KMS-11 (cell line): ENCODE results near the gene NKIRAS2.

ENCODE experiments used
- H2AFZ ChIP-seq: fragments of 200-600 bp; sonication (generic); 2 replicates; pipeline ENCODE4 v1.6.1; 2016; ENCODE audit warnings: antibody characterized with exemption, mixed run types, low read depth
- H3K27ac ChIP-seq: fragments of 200-600 bp; sonication (generic); 2 replicates; pipeline ENCODE4 v1.6.1; 2016; ENCODE audit warnings: mild to moderate bottlenecking, mixed run types
- H3K27me3 ChIP-seq: fragments of 200-600 bp; sonication (generic); 2 replicates; pipeline ENCODE4 v1.6.1; 2017; ENCODE audit warnings: mild to moderate bottlenecking, low read depth, mixed run types, moderate library complexity; ENCODE audit not compliant: insufficient read depth
- H3K36me3 ChIP-seq: fragments of 200-600 bp; sonication (generic); 2 replicates; pipeline ENCODE4 v1.6.1; 2017; ENCODE audit warnings: mild to moderate bottlenecking, mixed run types; ENCODE audit not compliant: insufficient read depth
- H3K4me1 ChIP-seq: fragments of 200-600 bp; sonication (generic); 2 replicates; pipeline ENCODE4 v1.6.1; 2016; ENCODE audit warnings: mild to moderate bottlenecking, low read depth, mixed run types; ENCODE audit not compliant: poor library complexity, severe bottlenecking
- H3K4me2 ChIP-seq: fragments of 200-600 bp; sonication (generic); 2 replicates; pipeline ENCODE4 v1.7.0; 2016; ENCODE audit warnings: mild to moderate bottlenecking, mixed run types
- H3K4me3 ChIP-seq: fragments of 200-600 bp; sonication (generic); IDR thresholded peaks from 2 replicates; pipeline ENCODE4 v1.6.1; 2017; ENCODE audit warnings: low read depth, low read length, mixed read lengths; ENCODE audit not compliant: insufficient read depth
- H3K79me2 ChIP-seq: fragments of 200-600 bp; sonication (generic); 2 replicates; pipeline ENCODE4 v1.6.1; 2016; ENCODE audit warnings: low read depth, mixed run types; ENCODE audit not compliant: insufficient read depth
- H3K9ac ChIP-seq: fragments of 200-600 bp; sonication (generic); 2 replicates; pipeline ENCODE4 v1.6.1; 2016; ENCODE audit warnings: mild to moderate bottlenecking, mixed run types
- H4K20me1 ChIP-seq: fragments of 200-600 bp; sonication (generic); 2 replicates; pipeline ENCODE4 v1.6.1; 2016; ENCODE audit warnings: mild to moderate bottlenecking, mixed run types; ENCODE audit not compliant: insufficient read depth
- CTCF ChIP-seq: fragments of 200-600 bp; sonication (generic); conservative IDR thresholded peaks from 2 replicates; pipeline ENCODE4 v1.6.1; 2017; ENCODE audit warnings: low read depth, mild to moderate bottlenecking, antibody characterized with exemption, low read length, moderate library complexity, mixed read lengths

NKIRAS2 gene

GRCh38 chr17:42067371-42068091 lies 47.6 kb downstream of the NKIRAS2 start:
- H3K79me2 ChIP-seq: no peaks in the 10 kb centered on the region
- H2AFZ ChIP-seq: peak overlapping the region; percentile 48; the same call in 1 of the 2 replicates
- no peak overlapping the region for H3K27ac ChIP-seq

GRCh38 chr17:42068979-42069378 lies 49.1 kb downstream of the NKIRAS2 start:
- no peak for TF ChIP-seq CTCF
- Histone ChIP-seq H3K27me3 (peaks cover 7% of the 10 kb centered on the region; the same call in 1 of the 2 replicates), H3K4me2 (no peak overlapping the region), H3K4me1 (no peaks in the 10 kb centered on the region), H4K20me1 (no peaks in the 10 kb centered on the region), H2AFZ (no peak overlapping the region), H3K4me3 (no peak overlapping the region), H3K79me2 (no peaks in the 10 kb centered on the region), H3K27ac (no peak overlapping the region), H3K36me3 (no peaks in the 10 kb centered on the region), H3K9ac (no peak overlapping the region)

More at GRCh38 chr17:42067371-42068091, 47.6 kb downstream of the NKIRAS2 start:
- no peaks in the 10 kb centered on the region for H3K36me3 ChIP-seq
- peak; percentile 99 for TF ChIP-seq CTCF
- peaks cover 7% of the 10 kb centered on the region; the same call in 1 of the 2 replicates for H3K27me3 ChIP-seq
- H4K20me1 ChIP-seq: no peaks in the 10 kb centered on the region
- H3K4me2 ChIP-seq: no peak overlapping the region
- H3K9ac ChIP-seq: no peak overlapping the region
- no peaks in the 10 kb centered on the region for H3K4me1 ChIP-seq
- no peak overlapping the region for H3K4me3 ChIP-seq

- Histone ChIP-seq H3K79me2 (no peaks in the 10 kb centered on the region), H3K9ac (no peak overlapping the region), H3K4me3 (no peak overlapping the region), H3K4me2 (no peak overlapping the region), H4K20me1 (no peaks in the 10 kb centered on the region), H3K27me3 (peaks cover 7% of the 10 kb centered on the region; the same call in 1 of the 2 replicates), H2AFZ (no peak overlapping the region), H3K4me1 (no peaks in the 10 kb centered on the region), H3K27ac (no peak overlapping the region), H3K36me3 (no peaks in the 10 kb centered on the region)
- no peak for TF ChIP-seq CTCF
Observed at GRCh38 chr17:42071810-42072209, 51.9 kb downstream of the NKIRAS2 start.

GRCh38 chr17:42072323-42073187 lies 52.7 kb downstream of the NKIRAS2 start:
- H3K27ac ChIP-seq: no peak overlapping the region
- H3K79me2 ChIP-seq: no peaks in the 10 kb centered on the region
- H3K4me2 ChIP-seq: no peak overlapping the region
- no peak overlapping the region for H3K4me3 ChIP-seq
- peaks cover 7% of the 10 kb centered on the region; the same call in 1 of the 2 replicates for H3K27me3 ChIP-seq
- H4K20me1 ChIP-seq: no peaks in the 10 kb centered on the region
- H2AFZ ChIP-seq: no peak overlapping the region
- H3K36me3 ChIP-seq: no peaks in the 10 kb centered on the region
- no peak overlapping the region for H3K9ac ChIP-seq
- no peaks in the 10 kb centered on the region for H3K4me1 ChIP-seq
- TF ChIP-seq CTCF: no peak
